Gastrocnemius medialis (tissue), 4 donors: ENCODE measurements around the gene MYEF2. TPM values are rescaled to one million over a fixed set of nuclear protein-coding genes. Genes with fewer than 3 reads are reported as not detected.

ENCODE experiments used
- ATAC-seq, 2 donors: fragments of 150-250 bp; one replicate each; pipeline ENCODE4 v1.9.1; 2016
- DNase-seq, 2 donors: peaks; one replicate each; pipeline ENCODE4 v3.0.0-alpha.2; 2019
- H3K27ac ChIP-seq, 4 donors: fragments of 200-600 bp; sonication (generic); 1 replicate in 1 of 4; 2 replicates in 3 of 4; pipeline ENCODE4 v1.5.1; 2016 to 2018; ENCODE audit warnings: mild to moderate bottlenecking in 2 of 4, moderate library complexity in 1 of 4
- H3K27me3 ChIP-seq, 3 donors: fragments of 200-600 bp; sonication (generic) in 2 of 3; 1 replicate in 1 of 3; 2 replicates in 2 of 3; pipeline versions ENCODE4 v1.5.1 to v1.6.0; 2016 to 2019; ENCODE audit warnings: mild to moderate bottlenecking in 1 of 3, moderate library complexity in 1 of 3
- H3K36me3 ChIP-seq, 2 donors: fragments of 200-600 bp; sonication (generic) in 1 of 2; one replicate each; pipeline ENCODE4 v1.5.1; 2017 to 2018
- H3K4me1 ChIP-seq, 2 donors: fragments of 200-600 bp; sonication (generic) in 1 of 2; one replicate each; pipeline ENCODE4 v1.5.1; 2016 to 2017; ENCODE audit warnings: mild to moderate bottlenecking in 2 of 2
- H3K4me3 ChIP-seq, 4 donors: fragments of 200-600 bp; sonication (generic) in 3 of 4; 1 replicate in 1 of 4; 2 replicates in 3 of 4; pipeline ENCODE4 v1.5.1; 2016 to 2019; ENCODE audit warnings: mild to moderate bottlenecking in 2 of 4
- H3K9me3 ChIP-seq, 3 donors: fragments of 200-600 bp; sonication (generic) in 2 of 3; 1 replicate in 1 of 3; 2 replicates in 2 of 3; pipeline ENCODE4 v1.5.1; 2016 to 2019
- POLR2A ChIP-seq, 2 donors: fragments of 450-650 bp; IDR thresholded peaks; one replicate each; pipeline ENCODE4 v1.6.1; 2017; ENCODE audit warnings: antibody characterized with exemption in 2 of 2, mild to moderate bottlenecking in 2 of 2, moderate library complexity in 2 of 2
- in situ Hi-C, 4 donors: fragments of 200-750 bp; cut with MboI; loops; one replicate each; pipeline versions ENCODE4 v1.15.0 to v1.8.0; 2017; ENCODE audit warnings: low sequenced_read_pairs in 4 of 4
- intact Hi-C: fragments of 100-400 bp; cut with DNase I; formaldehyde crosslinking; loops from one replicate; pipeline ENCODE4 v1.15.1; 2023; ENCODE audit warnings: low total_unique reads
- total RNA-seq, 4 donors: library from RNA; depleted of rRNA; stranded (reverse); fragments of >200 nt; gene quantifications; one replicate each; pipeline versions ENCODE4 v1.1.0 to v1.2.3, GENCODE V29; 2016
- TF ChIP-seq, protein P1 (sequence below), 5 experiments: fragments of 450-650 bp in 3 of 5; fragments of 200-600 bp in 2 of 5; sonication (generic) in 2 of 5; IDR thresholded peaks in 4 of 5; conservative IDR thresholded peaks in 1 of 5; 1 replicate in 4 of 5; 2 replicates in 1 of 5; pipeline ENCODE4 v1.5.1; 2016 to 2019; ENCODE audit warnings: antibody characterized with exemption in 5 of 5, mild to moderate bottlenecking in 3 of 5, moderate library complexity in 3 of 5

The MYEF2 gene
- total RNA-seq, 4 donors from 2014 or later = 0.29 to 4.9 (median 1.9) TPM

DNA sequence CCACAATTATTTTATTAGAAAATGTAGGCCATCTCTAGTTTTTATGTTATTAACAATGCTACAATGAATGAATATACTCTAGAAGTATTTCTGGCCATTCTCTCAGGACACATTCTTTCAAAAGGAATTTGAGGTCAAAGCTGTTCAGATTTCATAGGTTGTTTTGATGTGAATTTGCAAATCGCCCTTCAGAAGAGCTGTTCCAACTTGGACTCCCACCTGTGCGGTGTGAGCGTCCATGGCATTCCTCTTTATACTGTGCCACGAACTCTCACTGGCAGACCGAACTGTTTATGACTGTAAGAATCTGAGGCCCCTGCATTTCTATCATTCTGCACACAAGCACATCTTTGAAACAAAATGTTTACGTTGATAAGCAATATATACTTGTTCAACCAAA, 75.9 kb downstream of the MYEF2 start:
- Histone ChIP-seq H3K27ac (no peak overlapping the region), H3K36me3 (no peaks in the 10 kb centered on the region), H3K9me3 (no peaks in the 10 kb centered on the region), H3K27me3 (peaks cover 0 to 4% (median 2%) of the 10 kb centered on the region in 3 donors), H3K4me1 (no peaks in the 10 kb centered on the region), H3K4me3 (no peak overlapping the region)
- ATAC-seq (no peak), DNase-seq (no peak)
- intact Hi-C loops (no loop called here), in situ Hi-C loops (no loop called here)
- no peak for TF ChIP-seq POLR2A (IDR thresholded peaks at IDR 0.05)
- TF ChIP-seq, protein P1, sequence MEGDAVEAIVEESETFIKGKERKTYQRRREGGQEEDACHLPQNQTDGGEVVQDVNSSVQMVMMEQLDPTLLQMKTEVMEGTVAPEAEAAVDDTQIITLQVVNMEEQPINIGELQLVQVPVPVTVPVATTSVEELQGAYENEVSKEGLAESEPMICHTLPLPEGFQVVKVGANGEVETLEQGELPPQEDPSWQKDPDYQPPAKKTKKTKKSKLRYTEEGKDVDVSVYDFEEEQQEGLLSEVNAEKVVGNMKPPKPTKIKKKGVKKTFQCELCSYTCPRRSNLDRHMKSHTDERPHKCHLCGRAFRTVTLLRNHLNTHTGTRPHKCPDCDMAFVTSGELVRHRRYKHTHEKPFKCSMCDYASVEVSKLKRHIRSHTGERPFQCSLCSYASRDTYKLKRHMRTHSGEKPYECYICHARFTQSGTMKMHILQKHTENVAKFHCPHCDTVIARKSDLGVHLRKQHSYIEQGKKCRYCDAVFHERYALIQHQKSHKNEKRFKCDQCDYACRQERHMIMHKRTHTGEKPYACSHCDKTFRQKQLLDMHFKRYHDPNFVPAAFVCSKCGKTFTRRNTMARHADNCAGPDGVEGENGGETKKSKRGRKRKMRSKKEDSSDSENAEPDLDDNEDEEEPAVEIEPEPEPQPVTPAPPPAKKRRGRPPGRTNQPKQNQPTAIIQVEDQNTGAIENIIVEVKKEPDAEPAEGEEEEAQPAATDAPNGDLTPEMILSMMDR (IDR thresholded peaks at IDR 0.05 in 4 of 5, conservative IDR thresholded peaks at IDR 0.05 in 1 of 5) = no peak

DNA sequence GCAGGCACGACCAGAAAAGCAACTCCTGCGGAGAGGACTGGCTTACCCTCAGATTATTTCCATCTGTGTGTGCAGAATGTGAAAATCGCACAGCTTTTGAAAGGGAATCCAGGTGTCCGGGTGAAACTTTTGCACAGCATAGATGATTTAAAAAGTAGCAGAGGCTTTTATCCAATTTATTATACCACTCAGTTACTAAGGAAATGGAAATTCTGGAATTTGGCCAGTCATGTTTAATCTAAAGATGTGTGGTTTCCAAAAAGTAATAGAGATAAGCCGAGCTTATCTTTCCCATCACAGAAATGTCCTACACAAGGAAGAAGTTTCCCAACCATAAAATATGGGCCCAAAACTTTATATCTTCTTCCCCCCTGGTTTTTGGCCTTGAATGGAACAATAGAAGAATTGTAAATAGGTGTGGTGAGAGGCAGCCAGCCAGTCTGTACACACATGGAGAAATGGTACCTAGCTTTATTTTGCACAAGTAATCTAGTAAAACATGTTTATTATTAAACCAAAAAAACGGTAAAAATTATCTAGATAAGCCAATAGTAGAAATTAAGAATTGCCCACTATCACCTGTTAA, 76.6 kb downstream of the MYEF2 start:
- no peak overlapping the region for H3K4me3 ChIP-seq
- in situ Hi-C loops (no loop called here), intact Hi-C loops (no loop called here)
- DNase-seq (no peak), ATAC-seq (no peak)
- TF ChIP-seq POLR2A (IDR thresholded peaks at IDR 0.05) = no peak
- TF ChIP-seq, protein P1 (IDR thresholded peaks at IDR 0.05 in 4 of 5, conservative IDR thresholded peaks at IDR 0.05 in 1 of 5) = no peak
- H3K9me3 ChIP-seq = no peaks in the 10 kb centered on the region
- peaks cover 0 to 4% (median 2%) of the 10 kb centered on the region in 3 donors for H3K27me3 ChIP-seq
- no peak overlapping the region for H3K27ac ChIP-seq
- H3K36me3 ChIP-seq = no peaks in the 10 kb centered on the region
- no peaks in the 10 kb centered on the region for H3K4me1 ChIP-seq

DNA sequence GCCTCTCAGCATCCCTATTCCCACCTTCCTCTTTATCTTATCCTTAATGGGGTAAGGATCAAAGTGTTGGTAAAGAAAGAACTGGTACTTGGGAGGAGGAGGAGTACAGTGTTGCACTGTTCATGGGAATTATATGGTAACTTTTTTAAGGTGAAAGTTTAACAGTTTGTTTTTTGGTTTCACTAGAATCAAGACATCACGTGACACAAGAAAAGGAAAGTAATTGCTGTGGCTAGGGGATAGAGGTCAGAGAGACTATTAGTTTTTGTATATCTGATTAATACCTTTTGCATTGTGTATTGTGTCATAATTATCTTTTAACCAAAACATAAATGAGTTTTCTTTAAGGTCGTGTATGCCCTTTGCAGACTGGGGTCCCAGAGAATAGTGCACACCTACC, 80.8 kb downstream of the MYEF2 start:
- ATAC-seq (no peak), DNase-seq (no peak)
- Histone ChIP-seq H3K36me3 (no peaks in the 10 kb centered on the region), H3K9me3 (no peaks in the 10 kb centered on the region), H3K27ac (no peak overlapping the region), H3K4me3 (no peak overlapping the region), H3K4me1 (no peaks in the 10 kb centered on the region), H3K27me3 (no peaks in the 10 kb centered on the region)
- in situ Hi-C loops = no loop called here
- TF ChIP-seq, protein P1 (IDR thresholded peaks at IDR 0.05 in 4 of 5, conservative IDR thresholded peaks at IDR 0.05 in 1 of 5) = no peak
- no peak for TF ChIP-seq POLR2A (IDR thresholded peaks at IDR 0.05)
- intact Hi-C loops = no loop called here

DNA sequence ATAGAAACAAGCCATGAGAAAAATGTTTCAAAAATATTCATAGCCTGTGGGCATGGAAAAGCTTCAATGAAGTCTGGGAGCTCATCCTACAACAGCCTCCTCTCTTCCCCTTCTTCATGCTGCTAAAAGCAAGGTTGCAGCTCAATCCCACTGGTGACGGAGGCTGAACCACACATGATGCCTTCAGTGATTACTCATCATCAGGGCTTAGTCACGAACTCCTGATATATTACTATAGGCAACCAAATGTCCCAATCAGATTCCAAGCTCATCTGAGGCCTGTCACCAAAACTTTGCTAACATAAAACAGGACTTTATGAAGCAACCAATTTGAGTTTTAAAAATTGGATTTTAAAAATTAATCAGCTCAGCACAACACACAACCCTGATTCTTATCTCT, 81.3 kb downstream of the MYEF2 start:
- Histone ChIP-seq H3K27ac (no peak overlapping the region), H3K36me3 (no peaks in the 10 kb centered on the region), H3K4me1 (no peaks in the 10 kb centered on the region), H3K27me3 (no peaks in the 10 kb centered on the region), H3K4me3 (no peak overlapping the region), H3K9me3 (no peaks in the 10 kb centered on the region)
- intact Hi-C loops = no loop called here
- in situ Hi-C loops = no loop called here
- no peak for TF ChIP-seq POLR2A (IDR thresholded peaks at IDR 0.05)
- TF ChIP-seq, protein P1 (IDR thresholded peaks at IDR 0.05 in 4 of 5, conservative IDR thresholded peaks at IDR 0.05 in 1 of 5) = no peak
- ATAC-seq (no peak), DNase-seq (no peak)

DNA sequence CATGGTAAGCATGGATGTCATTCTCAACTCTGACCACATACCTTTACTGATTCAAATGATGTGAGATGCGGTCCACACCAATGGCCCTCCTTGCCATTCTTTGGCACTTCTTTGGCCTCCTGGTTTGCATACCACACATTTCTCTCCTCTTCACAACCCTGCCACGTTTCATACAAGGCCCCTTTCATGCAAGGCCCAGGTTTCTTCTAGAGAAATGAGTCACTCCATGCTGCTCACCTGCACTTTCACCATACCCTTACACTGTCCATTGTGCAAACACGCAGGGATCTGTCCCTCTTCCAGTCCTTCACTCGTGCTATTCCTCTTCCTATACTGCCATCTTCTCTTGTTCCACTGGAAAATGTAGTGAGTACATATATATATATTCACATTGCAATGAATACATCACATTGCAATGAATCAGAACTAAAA, 81.7 kb downstream of the MYEF2 start:
- Histone ChIP-seq H3K27ac (no peak overlapping the region), H3K27me3 (no peaks in the 10 kb centered on the region), H3K4me3 (no peak overlapping the region), H3K36me3 (no peaks in the 10 kb centered on the region), H3K9me3 (no peaks in the 10 kb centered on the region), H3K4me1 (no peaks in the 10 kb centered on the region)
- in situ Hi-C loops (no loop called here), intact Hi-C loops (no loop called here)
- no peak for DNase-seq
- TF ChIP-seq, protein P1 (IDR thresholded peaks at IDR 0.05 in 4 of 5, conservative IDR thresholded peaks at IDR 0.05 in 1 of 5) = no peak
- no peak for TF ChIP-seq POLR2A (IDR thresholded peaks at IDR 0.05)
- ATAC-seq = no peak
